MM.1S (cell line): ENCODE data around the gene SLAMF7.
"Not testable (repeated sequence)": the region's sequence is repeated elsewhere in the genome, so short reads cannot be mapped to it uniquely, and the experiment has no call there.

Experiments
- CTCF ChIP-seq: fragments of 300-600 bp; sonication (generic); IDR thresholded peaks from 2 replicates; pipeline ENCODE4 v1.5.1; 2016; ENCODE audit warnings: antibody characterized with exemption, low read length, mixed read lengths
- EZH2phosphoT487 ChIP-seq: fragments of 300-600 bp; sonication (generic); IDR thresholded peaks from 2 replicates; pipeline ENCODE4 v1.6.1; 2018; ENCODE audit warnings: antibody characterized with exemption, low read length

DNA sequence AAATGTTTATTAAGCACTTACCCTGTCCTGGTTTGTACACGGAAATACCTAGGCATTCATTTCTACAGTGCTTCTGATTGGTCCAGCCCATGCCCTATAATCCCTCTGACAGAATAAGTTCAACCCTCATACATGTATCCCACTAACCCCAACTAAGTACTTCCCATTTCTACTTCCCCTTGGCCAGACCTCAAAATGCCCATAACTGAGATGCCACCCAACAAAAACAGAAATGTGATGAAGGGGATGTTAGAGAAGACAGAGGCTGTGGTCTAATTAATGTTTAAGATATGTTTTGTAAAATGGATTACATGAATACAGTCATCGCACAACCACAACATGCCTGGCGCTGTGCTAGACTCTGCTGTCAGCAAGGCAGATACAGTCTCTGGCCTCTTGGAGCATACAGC lies 33.8 kb upstream of the SLAMF7 start:
- TF ChIP-seq CTCF, EZH2phosphoT487: not testable (repeated sequence)
